Measurements from ENCODE around the gene AAMDC.
"Not testable (repeated sequence)": the region's sequence is repeated elsewhere in the genome, so short reads cannot be mapped to it uniquely, and the experiment has no call there.

Gene AAMDC

DNA sequence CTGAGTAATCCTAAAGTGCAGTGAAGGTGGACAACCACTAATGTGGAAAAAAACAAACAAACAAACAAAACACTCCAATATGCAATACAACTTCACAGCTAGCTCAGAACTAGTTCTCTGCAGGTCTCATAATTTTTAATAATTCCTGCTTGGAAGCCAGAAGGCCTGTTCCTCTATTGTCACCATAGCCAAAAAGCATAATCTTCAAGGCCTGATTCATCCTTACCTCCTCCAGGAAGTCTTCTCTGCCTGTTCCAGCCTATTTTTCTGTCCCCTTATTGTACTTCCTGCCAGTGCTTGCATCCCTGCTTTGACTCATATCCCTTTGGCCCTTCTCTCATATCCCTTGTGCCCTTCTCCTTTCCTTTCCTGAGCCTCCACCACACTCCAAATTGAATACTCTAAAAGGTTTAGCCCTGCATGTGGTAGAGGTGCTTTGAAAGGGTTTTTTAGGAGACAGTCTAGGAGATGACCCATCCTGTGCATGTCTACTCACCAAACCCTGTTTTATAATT, 69.2 kb downstream of the AAMDC start:
- DNase-seq = not testable (repeated sequence)

DNA sequence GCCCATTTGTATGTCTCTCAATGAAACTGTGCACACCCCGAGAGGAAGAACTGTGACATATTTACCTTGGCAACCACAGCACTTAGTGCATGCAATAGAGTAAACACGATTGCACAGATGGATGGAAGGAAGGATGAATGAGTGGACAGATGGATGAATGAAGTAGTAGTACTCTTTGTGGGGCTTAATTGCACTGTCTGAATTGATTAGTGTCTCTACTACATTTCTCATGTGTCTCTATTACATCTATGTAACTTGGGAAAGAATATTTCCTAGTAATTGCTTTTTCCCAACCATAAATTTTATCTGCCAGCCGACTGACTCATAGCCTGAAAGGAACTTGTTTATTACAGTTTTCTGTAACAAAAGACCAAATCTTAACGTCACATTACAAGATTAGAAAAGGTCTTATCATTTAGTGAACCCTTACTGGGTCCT, 69.7 kb downstream of the AAMDC start:
- not testable (repeated sequence) for DNase-seq

- not testable (repeated sequence) for DNase-seq
These were observed 70.3 kb downstream of the AAMDC start for GRCh38 chr11:77891256-77891655.

- not testable (repeated sequence) for DNase-seq
These were observed 70.8 kb downstream of the AAMDC start for GRCh38 chr11:77891703-77892102.

GRCh38 chr11:77894949-77895348, 74.0 kb downstream of the AAMDC start:
- not testable (repeated sequence) for DNase-seq

DNA sequence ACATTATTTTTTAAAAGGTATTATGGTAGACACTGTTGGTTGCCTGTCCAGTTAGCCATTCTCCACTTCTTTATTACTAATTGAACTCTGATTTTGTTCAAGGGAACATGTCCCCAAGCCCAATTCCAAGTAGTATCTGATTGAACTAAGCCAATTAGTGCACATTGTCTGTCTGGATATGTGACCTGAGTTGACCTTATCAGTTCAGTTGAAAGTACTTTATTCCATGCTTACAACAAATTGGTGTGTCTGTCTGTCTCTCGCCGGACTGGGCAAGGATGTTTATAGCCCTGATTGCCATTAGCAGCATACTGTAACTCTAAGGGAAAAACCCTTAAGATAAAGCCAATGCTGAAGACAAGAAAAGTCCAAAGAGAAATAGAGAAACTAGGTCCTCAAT, 87.9 kb downstream of the AAMDC start:
- peak; percentile 3 for DNase-seq

DNA sequence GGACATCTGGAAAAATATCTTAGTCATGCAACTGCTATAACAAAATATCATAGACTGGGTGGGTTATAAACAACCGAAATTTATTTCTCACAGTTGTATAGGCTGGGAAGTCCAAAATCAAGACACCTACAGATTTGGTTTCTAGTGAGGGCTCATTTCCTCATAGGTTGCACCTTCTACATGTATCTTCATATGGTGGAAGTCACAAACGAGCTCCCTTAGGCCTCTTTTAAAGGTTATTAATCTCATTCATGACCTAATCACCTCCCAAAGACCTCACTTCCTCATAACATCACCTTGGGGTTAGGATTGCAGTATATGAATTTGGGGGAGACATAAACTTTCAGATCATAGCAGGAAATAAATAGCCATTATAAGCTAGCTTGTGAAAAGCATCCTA, 88.3 kb downstream of the AAMDC start:
- DNase-seq = no peak

DNA sequence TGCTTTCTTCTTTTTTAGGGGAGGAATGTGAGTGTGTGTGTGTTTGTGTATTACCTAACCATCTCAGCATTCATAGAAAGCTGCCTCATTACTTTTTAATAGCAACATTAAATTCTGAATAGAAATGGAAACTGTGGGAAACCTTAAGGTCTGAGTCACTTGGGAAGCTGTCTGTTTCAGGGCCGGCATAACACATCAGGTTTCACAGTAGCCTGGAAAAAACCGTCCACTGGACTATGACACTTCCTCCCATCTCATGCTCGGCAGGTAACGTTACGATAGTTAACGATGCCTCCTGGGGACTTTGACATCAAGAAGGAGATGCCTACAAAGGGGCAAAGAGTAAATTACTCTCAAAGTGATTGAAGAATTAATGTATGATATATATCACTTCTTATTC, 89.9 kb downstream of the AAMDC start:
- not testable (repeated sequence) for DNase-seq

GRCh38 chr11:77913608-77914306, 92.8 kb downstream of the AAMDC start:
- not testable (repeated sequence) for DNase-seq

DNA sequence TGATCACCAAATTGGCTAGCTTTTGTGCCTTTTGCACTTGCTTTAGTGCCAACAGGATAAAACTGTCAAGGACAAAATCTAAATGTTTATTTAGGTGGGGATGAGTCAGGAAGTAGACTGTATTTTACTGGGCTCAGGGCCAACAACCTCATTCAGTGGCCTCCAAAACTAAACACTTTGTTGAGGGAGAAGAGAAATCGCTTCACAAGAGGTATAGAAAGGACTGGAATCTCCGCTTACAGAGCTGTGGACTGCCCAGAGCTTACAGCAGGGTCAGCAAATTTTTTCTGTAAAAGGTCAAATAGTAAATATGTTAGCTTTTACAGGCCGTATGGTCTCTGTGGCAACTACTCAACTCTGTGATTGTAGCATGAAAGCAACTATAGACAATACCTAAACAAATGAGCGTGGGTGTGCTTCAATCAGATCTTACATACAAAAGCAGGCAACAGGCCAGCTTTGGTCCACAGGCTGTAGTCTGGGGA, 93.4 kb downstream of the AAMDC start:
- not testable (repeated sequence) for DNase-seq

DNA sequence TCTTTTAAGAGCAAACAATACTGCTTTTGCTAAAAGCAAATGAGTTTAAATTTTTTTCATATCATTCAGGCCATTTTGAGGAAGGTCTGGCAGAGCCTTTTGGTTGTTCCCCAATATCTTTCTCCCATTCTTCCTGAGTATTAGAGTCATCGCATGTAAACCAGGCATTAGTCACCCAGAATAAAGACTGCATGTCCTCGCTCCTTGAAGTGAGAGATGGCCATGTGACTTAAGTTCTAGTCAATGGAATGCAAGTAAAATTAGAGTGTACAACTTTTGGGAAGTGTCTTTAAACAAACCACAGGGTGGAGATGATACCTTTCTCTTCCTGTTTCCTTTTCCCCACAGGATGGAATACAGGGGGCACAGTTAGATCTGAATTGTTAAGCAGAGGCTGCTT, 96.8 kb downstream of the AAMDC start:
- not testable (repeated sequence) for DNase-seq
